GM12878 (cell line): Measurements from ENCODE around the gene EEF1E1. TPM values are rescaled to one million over a fixed set of nuclear protein-coding genes. Genes with fewer than 3 reads are reported as not detected.

ENCODE experiments used
- ATAC-seq: fragments of 200-7000 bp; cut with Tn5 transposase; 3 replicates; pipeline ENCODE4 v1.9.1; 2020; ENCODE audit warnings: mild to moderate bottlenecking, moderate library complexity
- BruUV-seq: library from RNA; stranded (reverse); fragments of 400-500 nt; replicated peaks from 2 replicates; lab custom pipeline; 2021; lab: Mats Ljungman, UMichigan
- CTCF ChIA-PET: fragments of 300-600 bp; sonication (Branson Sonifier 250); formaldehyde crosslinking; extraction: SDS; loops from one replicate; lab custom pipeline; 2021; ENCODE audit warnings: inconsistent platforms; lab: Yijun Ruan, JAX
- POLR2A ChIA-PET: fragments of 350-600 bp; formaldehyde crosslinking; extraction: SDS; loops from one replicate; lab custom pipeline; 2021; ENCODE audit warnings: inconsistent platforms; lab: Charles Lee
- RAD21 ChIA-PET: fragments of 300-600 bp; sonication (Branson Sonifier 250); formaldehyde crosslinking; loops from one replicate; lab custom pipeline; 2023; ENCODE audit warnings: antibody characterized with exemption; ENCODE audit not compliant: unreplicated experiment; lab: Charles Lee
- SMC1A ChIA-PET: fragments of 300-600 bp; sonication (Branson Sonifier 250); formaldehyde crosslinking; loops from one replicate; lab custom pipeline; 2023; ENCODE audit not compliant: unreplicated experiment, uncharacterized antibody; lab: Charles Lee
- DNase-seq: peaks from one replicate; pipeline ENCODE4 v3.0.0-alpha.2; 2011; ENCODE audit warnings: low read depth, low spot score
- FAIRE-seq: peaks from 3 replicates; lab custom pipeline; 2011; peaks lifted over from hg19 to GRCh38; lab: Jason Lieb, UNC
- H2AFZ ChIP-seq: 2 replicates; pipeline ENCODE4 v1.6.0; 2011; ENCODE audit warnings: low read depth, low read length, control low read depth; ENCODE audit not compliant: control insufficient read depth
- H3K27ac ChIP-seq: 2 replicates; pipeline ENCODE4 v1.5.1; 2011; ENCODE audit warnings: control low read depth; ENCODE audit not compliant: control insufficient read depth, insufficient read depth
- H3K27me3 ChIP-seq, 2 experiments: replicated peaks in 1 of 2; 2 replicates each; pipeline versions ENCODE4 v1.6.0 to v1.6.1; 2011; ENCODE audit warnings: low read length in 1 of 2; ENCODE audit not compliant: control insufficient read depth in 2 of 2, insufficient read depth in 2 of 2
- H3K36me3 ChIP-seq, 2 experiments: 2 replicates each; pipeline ENCODE4 v1.5.1; 2011; ENCODE audit warnings: low read length in 1 of 2; ENCODE audit not compliant: control insufficient read depth in 2 of 2, insufficient read depth in 2 of 2
- H3K4me1 ChIP-seq: 2 replicates; pipeline ENCODE4 v1.6.1; 2011; ENCODE audit warnings: mild to moderate bottlenecking, low read length, moderate library complexity, mixed read lengths; ENCODE audit not compliant: control insufficient read depth, insufficient read depth
- H3K4me2 ChIP-seq: 2 replicates; pipeline ENCODE4 v1.6.0; 2011; ENCODE audit warnings: control low read depth; ENCODE audit not compliant: control insufficient read depth, insufficient read depth
- H3K4me3 ChIP-seq: fragments of 200-600 bp; sonication (generic); 2 replicates; pipeline ENCODE4 v1.5.1; 2016
- H3K79me2 ChIP-seq: 2 replicates; pipeline ENCODE4 v1.6.0; 2011; ENCODE audit warnings: low read length; ENCODE audit not compliant: control insufficient read depth, insufficient read depth
- H3K9ac ChIP-seq: 2 replicates; pipeline ENCODE4 v1.8.0; 2011; ENCODE audit warnings: low read length, control low read depth, mixed read lengths; ENCODE audit not compliant: control insufficient read depth, insufficient read depth
- H3K9me3 ChIP-seq: replicated peaks from 3 replicates; pipeline ENCODE4 v1.5.1; 2011; ENCODE audit warnings: mild to moderate bottlenecking, low read length; ENCODE audit not compliant: control insufficient read depth, insufficient read depth
- H4K20me1 ChIP-seq: 2 replicates; pipeline ENCODE4 v1.6.0; 2011; ENCODE audit not compliant: control insufficient read depth, insufficient read depth
- ATF7 ChIP-seq: fragments of 450-650 bp; IDR thresholded peaks from 2 replicates; pipeline ENCODE4 v1.6.1; 2016; ENCODE audit warnings: low read depth, mild to moderate bottlenecking
- BACH1 ChIP-seq: fragments of 450-650 bp; IDR thresholded peaks from 2 replicates; pipeline ENCODE4 v1.6.1; 2017; ENCODE audit warnings: mild to moderate bottlenecking, borderline replicate concordance
- EP300 ChIP-seq, 2 experiments: fragments of 150-350 bp in 1 of 2; IDR thresholded peaks; 2 replicates each; pipeline ENCODE4 v1.6.1; 2011 to 2012; ENCODE audit warnings: low read depth in 2 of 2, low read length in 2 of 2, borderline replicate concordance in 1 of 2, improper control_type of control experiment in 1 of 2, inconsistent platforms in 1 of 2; ENCODE audit not compliant: control insufficient read depth in 1 of 2
- FOS ChIP-seq: IDR thresholded peaks from 3 replicates; pipeline ENCODE4 v1.6.1; 2011; ENCODE audit warnings: borderline replicate concordance; ENCODE audit not compliant: insufficient read length; ENCODE audit errors: extremely low read depth
- GABPA ChIP-seq: IDR thresholded peaks from 2 replicates; pipeline ENCODE4 v1.6.1; 2014; ENCODE audit warnings: antibody characterized with exemption, low read depth, mild to moderate bottlenecking, inconsistent platforms
- KLF5 ChIP-seq: fragments of 450-650 bp; IDR thresholded peaks from 2 replicates; pipeline ENCODE4 v1.6.1; 2014; ENCODE audit warnings: mild to moderate bottlenecking; ENCODE audit not compliant: partially characterized antibody
- NKRF ChIP-seq: fragments of 450-650 bp; conservative IDR thresholded peaks from 2 replicates; pipeline ENCODE4 v1.6.1; 2017; ENCODE audit warnings: mild to moderate bottlenecking, moderate library complexity
- PAX5 ChIP-seq: IDR thresholded peaks from 2 replicates; pipeline ENCODE4 v1.6.1; 2011; ENCODE audit warnings: low read depth, low read length, borderline replicate concordance
- SKIL ChIP-seq: fragments of 450-650 bp; IDR thresholded peaks from 2 replicates; pipeline ENCODE4 v1.6.1; 2017; ENCODE audit warnings: mild to moderate bottlenecking, low read depth, inconsistent platforms; ENCODE audit not compliant: poor library complexity, severe bottlenecking
- SMAD5 ChIP-seq: IDR thresholded peaks from 2 replicates; pipeline ENCODE4 v1.6.1; 2016; ENCODE audit warnings: antibody characterized with exemption, low read depth
- TCF12 ChIP-seq: IDR thresholded peaks from 2 replicates; pipeline ENCODE4 v1.6.1; 2011; ENCODE audit warnings: low read depth, mild to moderate bottlenecking, low read length
- ZBTB11 ChIP-seq: fragments of 450-650 bp; formaldehyde crosslinking; IDR thresholded peaks from 2 replicates; pipeline ENCODE4 v1.5.0; 2022; ENCODE audit warnings: mild to moderate bottlenecking, missing genetic modification characterization
- ZBTB4 ChIP-seq: fragments of 450-650 bp; formaldehyde crosslinking; IDR thresholded peaks from 2 replicates; pipeline ENCODE4 v1.4.0; 2022; ENCODE audit warnings: mild to moderate bottlenecking, moderate library complexity
- WGBS: methylation state at CpG from one replicate; pipeline ENCODE4 v1.1.6; 2016; ENCODE audit warnings: low lambda C conversion rate; ENCODE audit not compliant: insufficient replicate concordance, insufficient coverage; ENCODE audit errors: missing lambda C conversion rate; 5-methylcytosine and 5-hydroxymethylcytosine counted together
- in situ Hi-C: fragments of 300-500 bp; cut with MboI; formaldehyde crosslinking; loops from 9 replicates; pipeline ENCODE4 v1.14.3; 2018; ENCODE audit warnings: mixed read lengths
- intact Hi-C: fragments of 100-400 bp; cut with micrococcal nuclease; formaldehyde crosslinking; loops from one replicate; pipeline ENCODE4 v1.14.2; 2022; ENCODE audit not compliant: unreplicated experiment
- polyA plus RNA-seq, 11 experiments: library from polyadenylated mRNA; depleted of rRNA in 4 of 11; unstranded in 6 of 11; stranded (reverse) in 5 of 11; fragments of >200 nt; fragmentation: Nextera tagmentation in 4 of 11; fragmentation: Illumina TruSeq in 1 of 11; extraction: Ambion mirVana in 4 of 11; extraction: Trizol in 1 of 11; gene quantifications; 1 replicate in 1 of 11; 2 replicates in 10 of 11; pipeline versions ENCODE4 v1.2.1 to v1.2.3, GENCODE V29; 2011 to 2016; ENCODE audit warnings: inconsistent platforms in 2 of 11, missing spikeins in 2 of 11, low read depth in 1 of 11
- total RNA-seq, 4 experiments: library from RNA; depleted of rRNA in 3 of 4; stranded (reverse); fragments of >200 nt in 3 of 4; fragmentation: Illumina TruSeq in 1 of 4; extraction: Trizol in 1 of 4; gene quantifications; 2 replicates each; pipeline versions ENCODE4 v1.2.1 to v1.2.3, GENCODE V29; 2013 to 2021

The EEF1E1 gene
- total and polyA plus RNA-seq, 10 of the 15 experiments (the other 5 are each of a cell fraction or from before 2014, with no cell fraction given): 55.3 to 668 (median 121) TPM

- ChIA-PET POLR2A (no interaction called here), RAD21 (no interaction called here), CTCF (interaction anchor here (1.0 kb wide), 1 partner anchor 25 kb away, joined by 3 read pairs; no protein-coding TSS in a partner anchor), SMC1A (interaction anchor here (1.6 kb wide), 1 partner anchor 13 kb away, joined by 6 read pairs; no protein-coding TSS in a partner anchor)
- 0% methylated on average over 5 of the region's 5 CpGs for WGBS
- H3K4me3 ChIP-seq: no peak overlapping the region
- no TSS peak for BruUV-seq
- H3K4me2 ChIP-seq: no peak overlapping the region
- H3K4me1 ChIP-seq: no peaks in the 10 kb centered on the region
- DNase-seq: no peak
- ATAC-seq: peak; percentile 27; the same call in 1 of the 3 replicates
- no peaks in the 10 kb centered on the region; the same call in 1 of the 3 replicates for H3K9me3 ChIP-seq
- no peak overlapping the region for H2AFZ ChIP-seq
- in situ Hi-C loops: no loop called here
- intact Hi-C loops: no loop called here
- H3K79me2 ChIP-seq: peaks cover 1% of the 10 kb centered on the region; the same call in 1 of the 2 replicates
- H3K36me3 ChIP-seq: no peaks in the 10 kb centered on the region
- FAIRE-seq: no peak
- no peaks in the 10 kb centered on the region for H4K20me1 ChIP-seq
- no peak overlapping the region for H3K9ac ChIP-seq
- H3K27ac ChIP-seq: no peak overlapping the region
- no peaks in the 10 kb centered on the region for H3K27me3 ChIP-seq
- no peak for TF ChIP-seq EP300 (IDR thresholded peaks at IDR 0.05; ENCODE audit: borderline replicate concordance in 1 of 2, control insufficient read depth in 1 of 2, low read depth in 2 of 2, low read length in 2 of 2)
- TF ChIP-seq BACH1: no peak
- no peak for TF ChIP-seq KLF5
- TF ChIP-seq ZBTB4: no peak
- TF ChIP-seq ZBTB11 (CRISPR knock-in tag): no peak
- no peak for TF ChIP-seq PAX5
- TF ChIP-seq SMAD5: no peak
- no peak for TF ChIP-seq SKIL
- no peak for TF ChIP-seq ATF7
- no peak for TF ChIP-seq TCF12
- no peak for TF ChIP-seq FOS
- no peak for TF ChIP-seq NKRF
- no peak for TF ChIP-seq GABPA
Measured at GRCh38 chr6:8030920-8031319, 71.4 kb downstream of the EEF1E1 start.
